NCI-H524 treated with DMSO at 0.1 percent for 48 hours (cell line): ENCODE data around the gene TJAP1.

Source experiments
- DNase-seq: peaks from one replicate; lab custom pipeline; 2025; lab: John Stamatoyannopoulos, UW

Gene TJAP1

DNA sequence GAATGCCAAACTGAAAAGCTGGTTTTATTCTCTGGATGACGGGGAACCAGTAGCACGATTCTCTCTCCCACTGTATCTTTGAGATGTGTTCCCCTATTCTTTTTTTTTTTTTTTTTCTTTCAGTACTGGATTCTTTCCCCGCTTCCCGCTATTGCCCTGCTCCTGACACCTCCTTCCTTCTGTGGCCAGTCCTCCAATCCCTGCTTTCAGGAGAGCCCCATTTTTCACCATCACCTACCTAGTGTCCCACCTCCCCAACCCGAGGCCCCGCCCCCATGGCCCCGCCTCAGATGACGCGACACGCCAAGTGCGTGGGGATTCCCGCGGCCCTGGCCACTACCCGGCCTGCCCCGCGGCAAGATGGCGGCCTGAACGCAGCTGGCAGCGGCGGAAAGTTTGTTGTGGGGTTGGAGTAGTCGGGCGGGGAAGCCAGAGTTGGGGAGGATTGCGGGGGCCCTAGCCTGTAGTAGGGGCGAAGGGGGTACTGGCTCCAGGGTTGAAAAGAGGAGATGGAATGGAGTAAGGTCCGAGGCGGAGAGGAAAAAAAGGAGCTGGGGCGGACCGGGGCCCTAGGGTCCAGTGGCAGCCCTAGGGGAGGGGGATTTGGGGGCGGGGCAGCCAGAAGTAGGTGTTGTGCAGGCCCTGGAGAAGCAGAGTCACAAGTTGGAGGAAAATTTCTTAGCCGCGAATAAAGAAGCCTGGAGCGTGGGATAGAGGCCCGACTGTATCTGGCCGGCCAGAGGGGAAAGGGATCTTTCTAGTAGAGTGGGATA, at the start of gene TJAP1:
Gene TJAP1 (plus strand): TSS at position 336 of the 773 bp plus-strand sequence. CDS start 21,432 bp downstream, outside the sequence.
- DNase-seq, result no peak

GRCh38 chr6:43428112-43428570, 49.2 kb upstream of the TJAP1 start:
- no peak for DNase-seq

DNA sequence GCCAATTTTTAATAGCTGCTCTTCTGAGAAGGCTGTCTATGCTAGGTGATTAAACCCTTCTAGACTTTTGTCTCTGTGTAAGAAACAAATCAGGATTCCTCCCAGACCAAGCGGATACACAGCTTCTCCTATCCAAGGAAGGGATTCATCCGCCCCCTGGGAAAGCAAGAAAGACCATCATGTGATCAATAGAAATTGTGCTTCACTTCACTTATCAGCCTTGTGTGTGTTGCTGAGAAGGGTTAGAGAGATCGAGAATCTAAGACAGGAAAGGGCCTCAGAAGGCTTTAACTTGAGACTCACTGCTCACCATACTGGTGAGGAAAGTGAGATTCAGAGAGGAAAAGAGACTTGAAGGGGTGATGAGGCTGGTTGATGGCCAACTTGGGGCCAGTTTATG, 48.5 kb upstream of the TJAP1 start:
- DNase-seq, result no peak

DNA sequence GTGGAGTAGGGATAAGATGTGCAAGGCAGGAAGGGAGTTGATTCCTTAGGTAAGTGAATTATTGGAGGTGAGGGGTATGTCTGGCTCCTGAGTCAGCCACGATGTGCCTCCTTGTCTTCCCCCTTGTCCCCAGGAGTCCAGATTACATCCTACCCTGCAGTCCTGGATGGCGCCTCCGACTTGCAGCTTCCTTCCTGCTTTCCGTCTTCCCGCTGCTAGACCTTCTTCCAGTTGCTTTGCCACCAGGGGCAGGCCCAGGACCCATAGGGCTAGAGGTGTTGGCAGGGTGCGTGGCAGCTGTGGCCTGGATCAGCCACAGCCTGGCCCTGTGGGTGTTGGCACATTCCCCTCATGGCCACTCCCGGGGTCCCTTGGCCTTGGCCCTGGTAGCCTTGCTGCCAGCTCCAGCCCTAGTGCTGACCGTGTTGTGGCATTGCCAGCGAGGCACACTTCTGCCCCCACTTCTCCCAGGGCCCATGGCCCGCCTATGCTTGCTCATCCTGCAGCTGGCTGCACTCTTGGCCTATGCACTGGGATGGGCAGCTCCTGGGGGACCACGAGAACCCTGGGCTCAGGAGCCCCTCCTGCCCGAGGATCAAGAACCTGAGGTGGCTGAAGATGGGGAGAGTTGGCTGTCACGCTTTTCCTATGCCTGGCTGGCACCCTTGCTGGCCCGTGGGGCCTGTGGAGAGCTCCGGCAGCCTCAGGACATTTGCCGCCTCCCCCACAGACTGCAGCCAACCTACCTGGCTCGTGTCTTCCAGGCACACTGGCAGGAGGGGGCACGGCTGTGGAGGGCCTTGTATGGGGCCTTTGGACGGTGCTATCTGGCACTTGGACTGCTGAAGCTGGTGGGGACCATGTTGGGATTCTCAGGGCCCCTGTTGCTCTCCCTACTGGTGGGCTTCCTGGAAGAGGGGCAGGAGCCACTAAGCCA, 45.1 kb upstream of the TJAP1 start:
- no peak for DNase-seq

DNA sequence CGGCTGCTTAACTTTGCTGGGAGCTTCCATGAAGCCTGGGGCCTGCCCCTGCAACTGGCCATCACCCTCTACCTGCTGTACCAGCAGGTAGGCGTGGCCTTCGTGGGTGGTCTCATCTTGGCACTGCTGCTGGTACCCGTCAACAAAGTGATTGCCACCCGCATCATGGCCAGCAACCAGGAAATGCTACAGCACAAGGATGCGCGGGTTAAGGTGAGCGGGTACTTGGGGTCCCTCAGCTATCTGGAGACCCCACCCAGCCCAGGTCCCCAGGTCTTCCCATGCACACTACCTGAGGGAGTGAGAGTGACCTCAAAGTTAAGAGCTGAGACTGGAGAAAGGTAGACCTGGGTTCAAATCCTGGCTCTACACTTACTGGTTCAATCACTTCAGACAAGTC, 44.2 kb upstream of the TJAP1 start:
- no peak for DNase-seq

DNA sequence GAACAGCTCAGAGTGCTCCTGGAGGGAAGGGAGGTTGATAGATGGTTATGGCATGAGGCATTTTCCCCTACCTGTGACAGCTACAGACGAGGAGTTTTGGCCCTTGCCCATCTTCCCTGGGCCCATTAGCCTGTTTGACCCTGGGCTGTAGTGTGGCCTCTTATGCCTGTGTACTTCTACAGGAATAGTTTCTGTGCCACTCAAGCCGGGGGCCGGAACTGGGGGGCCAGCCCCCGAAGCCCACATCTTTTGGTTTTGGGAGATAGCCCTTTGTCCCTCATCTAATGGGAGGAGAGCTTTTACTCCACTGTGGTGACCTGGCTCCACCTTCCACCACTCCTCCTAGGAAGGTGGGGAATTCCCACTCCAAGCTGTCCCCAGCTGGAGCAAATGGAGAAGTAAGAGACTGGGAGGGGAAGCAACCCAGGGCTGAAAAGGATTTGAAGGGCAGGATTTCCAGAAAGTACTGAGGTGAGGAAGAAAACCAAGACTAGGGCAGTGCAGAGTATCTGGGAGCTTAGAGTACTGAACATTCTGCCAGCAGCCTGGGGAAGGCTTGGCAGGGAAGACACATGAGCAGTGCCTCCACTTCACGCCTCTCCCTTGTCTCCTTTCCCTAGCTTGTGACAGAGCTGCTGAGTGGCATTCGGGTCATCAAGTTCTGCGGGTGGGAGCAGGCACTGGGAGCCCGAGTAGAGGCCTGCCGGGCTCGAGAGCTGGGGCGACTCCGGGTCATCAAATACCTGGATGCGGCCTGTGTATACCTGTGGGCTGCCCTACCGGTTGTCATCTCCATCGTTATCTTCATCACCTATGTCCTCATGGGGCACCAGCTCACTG, 43.1 kb upstream of the TJAP1 start:
- DNase-seq, result no peak

DNA sequence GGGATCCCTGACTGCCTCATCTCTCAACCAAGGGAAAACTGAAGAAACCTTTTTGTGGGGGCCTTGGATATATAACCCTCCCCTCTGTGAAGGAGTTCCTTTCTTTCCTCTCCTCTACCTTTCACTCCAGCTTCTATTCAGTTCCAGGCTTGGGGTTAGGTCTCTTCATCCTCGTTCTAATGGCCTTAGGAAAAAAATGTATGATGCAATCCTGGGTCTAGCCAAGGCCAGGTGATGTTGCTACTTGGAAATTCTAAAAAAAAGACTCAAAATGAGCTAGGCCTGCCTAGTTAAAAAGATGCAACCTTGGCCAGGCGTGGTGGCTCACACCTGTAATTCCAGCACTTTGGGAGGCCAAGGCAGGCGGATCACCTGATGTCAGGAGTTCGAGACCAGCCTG, 42.4 kb upstream of the TJAP1 start:
- DNase-seq, result no peak

- no peak for DNase-seq
These were observed 41.5 kb upstream of the TJAP1 start for GRCh38 chr6:43435682-43436437.

GRCh38 chr6:43436577-43437282, 40.6 kb upstream of the TJAP1 start:
- no peak for DNase-seq

DNA sequence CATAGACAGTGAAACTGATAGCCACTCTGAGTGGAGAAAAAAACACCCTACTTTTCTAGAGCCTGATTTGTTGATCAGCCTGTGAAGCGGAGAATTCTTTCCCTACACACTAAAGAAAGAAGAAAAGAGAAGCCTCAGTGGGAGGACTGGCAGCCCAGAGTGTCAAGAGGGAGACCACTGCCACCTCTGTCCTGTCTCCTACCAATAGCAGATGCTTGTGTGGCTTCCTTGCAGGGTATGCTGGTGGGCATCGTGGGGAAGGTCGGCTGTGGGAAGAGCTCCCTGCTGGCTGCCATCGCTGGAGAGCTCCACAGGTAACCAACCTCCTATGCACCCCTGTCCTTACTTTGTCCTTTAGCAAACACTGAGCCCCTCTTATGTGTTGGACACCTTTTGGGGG, 39.7 kb upstream of the TJAP1 start:
- no peak for DNase-seq

DNA sequence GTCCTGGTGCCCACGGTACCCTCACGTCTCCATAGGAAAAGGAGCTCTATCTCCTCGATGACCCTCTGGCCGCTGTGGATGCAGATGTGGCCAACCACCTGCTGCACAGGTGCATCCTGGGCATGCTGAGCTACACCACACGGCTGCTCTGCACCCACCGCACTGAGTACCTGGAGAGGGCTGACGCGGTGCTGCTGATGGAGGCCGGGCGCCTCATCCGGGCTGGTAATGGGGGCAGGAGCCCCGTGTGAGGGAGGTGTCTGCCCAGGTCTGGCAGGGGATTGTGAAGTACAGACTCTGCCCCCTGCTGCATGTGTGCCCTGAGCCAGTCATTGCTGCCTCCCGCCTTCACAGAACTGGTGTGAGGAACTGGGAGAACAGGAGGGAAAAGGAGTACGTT, 34.4 kb upstream of the TJAP1 start:
- DNase-seq, result no peak

DNA sequence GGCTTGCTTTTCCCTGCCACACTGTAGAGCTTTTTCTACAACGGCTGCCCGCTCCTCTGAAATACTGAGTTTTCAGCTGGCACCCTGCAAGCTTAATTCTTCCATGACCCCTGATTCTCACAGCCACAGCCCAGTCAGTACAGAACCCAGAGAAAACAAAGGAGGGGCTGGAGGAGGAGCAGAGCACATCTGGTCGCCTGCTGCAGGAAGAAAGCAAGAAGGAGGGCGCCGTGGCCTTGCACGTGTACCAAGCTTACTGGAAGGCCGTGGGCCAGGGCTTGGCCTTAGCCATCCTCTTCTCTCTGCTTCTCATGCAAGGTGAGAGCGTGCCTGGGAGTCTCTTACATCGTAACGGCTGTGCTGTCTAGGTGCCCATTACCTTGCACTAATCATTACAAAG, 33.3 kb upstream of the TJAP1 start:
- DNase-seq, result no peak

DNA sequence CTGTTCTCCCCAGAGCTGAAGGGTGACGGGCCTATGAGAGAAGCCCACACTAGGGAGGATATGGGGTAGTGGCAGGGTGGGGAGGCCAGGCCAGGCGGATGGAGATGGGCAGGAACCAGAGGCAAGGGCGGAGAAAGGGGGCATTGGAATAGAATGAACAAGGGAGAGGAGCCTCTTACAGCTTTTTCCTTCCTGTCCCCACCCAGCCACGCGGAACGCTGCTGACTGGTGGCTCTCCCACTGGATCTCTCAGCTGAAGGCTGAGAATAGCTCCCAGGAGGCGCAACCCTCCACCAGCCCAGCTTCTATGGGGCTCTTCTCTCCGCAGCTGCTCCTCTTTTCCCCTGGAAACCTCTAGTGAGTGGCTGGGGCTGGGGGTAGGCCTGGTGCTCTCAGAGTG, 32.8 kb upstream of the TJAP1 start:
- no peak for DNase-seq

GRCh38 chr6:43445576-43445975, 31.8 kb upstream of the TJAP1 start:
- DNase-seq, result no peak

- DNase-seq, result no peak
These were observed 29.8 kb upstream of the TJAP1 start for GRCh38 chr6:43447604-43448003.

GRCh38 chr6:43448916-43449315, 28.5 kb upstream of the TJAP1 start:
- DNase-seq, result no peak

GRCh38 chr6:43450699-43451131, 26.7 kb upstream of the TJAP1 start:
- DNase-seq, result no peak

DNA sequence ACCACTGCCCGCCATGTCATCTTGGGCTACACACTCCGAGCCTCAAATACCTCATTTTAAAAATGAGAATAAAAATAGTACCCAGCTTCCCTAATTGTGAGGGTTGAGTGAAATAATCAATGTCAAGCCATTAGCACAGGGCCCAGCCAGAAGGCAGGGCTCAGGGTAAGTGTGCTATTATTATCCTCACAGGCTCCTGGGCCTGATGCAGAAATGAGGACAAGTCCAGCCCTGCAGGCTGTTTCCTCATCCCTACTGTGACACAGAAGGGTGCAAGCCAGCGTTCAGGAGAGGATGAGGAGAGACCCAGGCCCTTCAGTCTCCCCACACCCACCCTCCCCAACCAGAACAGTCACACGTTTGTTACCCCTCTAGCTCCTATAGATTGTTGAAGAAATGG, 26.0 kb upstream of the TJAP1 start:
- no peak for DNase-seq

- DNase-seq, result no peak
These were observed 25.4 kb upstream of the TJAP1 start for GRCh38 chr6:43451939-43452338.

DNA sequence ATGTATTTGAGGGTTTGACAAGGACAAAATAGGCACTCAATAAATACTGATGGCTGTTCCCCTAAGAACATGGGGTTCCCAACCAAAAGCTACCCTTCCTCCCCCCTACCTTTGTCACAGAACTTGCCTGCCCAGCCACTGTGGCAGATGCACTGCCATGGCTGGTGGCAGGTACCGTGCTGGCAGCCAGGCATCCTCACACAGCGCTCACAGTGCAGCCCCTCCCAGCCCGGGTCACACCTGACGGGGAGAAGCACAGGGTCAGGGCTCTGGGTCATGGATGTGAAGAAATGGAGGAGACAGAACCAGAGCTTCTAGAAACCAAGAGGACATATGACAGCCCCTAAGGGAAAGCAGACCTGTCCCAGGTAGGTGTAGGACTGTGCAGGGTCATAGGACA, 24.5 kb upstream of the TJAP1 start:
- DNase-seq, result no peak

DNA sequence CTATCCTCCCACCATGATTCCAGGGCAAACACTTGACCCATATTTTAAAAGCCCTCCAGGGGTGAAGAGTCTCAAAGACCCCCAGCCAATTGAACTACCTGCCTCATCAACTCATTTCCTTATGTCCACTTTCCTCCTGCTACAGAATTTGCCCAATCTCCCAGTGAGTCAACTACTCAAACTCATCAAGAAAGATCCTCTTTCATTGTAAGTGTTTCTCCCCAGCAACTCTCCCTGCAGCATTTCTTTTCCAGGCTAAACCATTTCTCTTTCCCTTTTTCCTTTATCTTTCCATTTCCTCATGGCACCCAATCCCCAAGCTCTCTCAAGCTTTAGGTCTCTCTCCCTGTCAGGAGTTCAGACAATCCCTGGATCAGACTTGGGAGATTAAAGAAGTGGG, 23.5 kb upstream of the TJAP1 start:
- DNase-seq, result no peak
